Mammary epithelial cell (primary cell): ENCODE data around the gene GSG1.

ENCODE experiments used
- CTCF ChIP-seq, 2 donors: IDR thresholded peaks in 1 of 2; conservative IDR thresholded peaks in 1 of 2; 2 replicates each; pipeline ENCODE4 v1.5.1; 2011 to 2012; ENCODE audit warnings: inconsistent platforms in 2 of 2, low read length in 2 of 2, mild to moderate bottlenecking in 2 of 2, control low read depth in 1 of 2, low read depth in 1 of 2; ENCODE audit not compliant: insufficient read depth in 1 of 2; ENCODE audit errors: extremely low read depth in 1 of 2
- EZH2 ChIP-seq: IDR thresholded peaks from 2 replicates; pipeline ENCODE4 v1.6.1; 2012; ENCODE audit warnings: low read length, inconsistent platforms, borderline replicate concordance

GRCh38 chr12:13074396-13075117 lies 28.9 kb downstream of the GSG1 start:
- TF ChIP-seq EZH2, result no peak
- TF ChIP-seq CTCF (conservative IDR thresholded peaks at IDR 0.05 in 1 of 2, IDR thresholded peaks at IDR 0.05 in 1 of 2; ENCODE audit: extremely low read depth in 1 of 2, insufficient read depth in 1 of 2, low read depth in 1 of 2, low read length in 2 of 2), result no peak
